ENCODE measurements around the gene PRKACG. TPM values are rescaled to one million over a fixed set of nuclear protein-coding genes. Genes with fewer than 3 reads are reported as not detected.
A peak's percentile ranks its signal among the peaks of the same experiment; 100 is the strongest.

Gene PRKACG
- polyA plus RNA-seq, 1 donor from 2014 or later: not detected

DNA sequence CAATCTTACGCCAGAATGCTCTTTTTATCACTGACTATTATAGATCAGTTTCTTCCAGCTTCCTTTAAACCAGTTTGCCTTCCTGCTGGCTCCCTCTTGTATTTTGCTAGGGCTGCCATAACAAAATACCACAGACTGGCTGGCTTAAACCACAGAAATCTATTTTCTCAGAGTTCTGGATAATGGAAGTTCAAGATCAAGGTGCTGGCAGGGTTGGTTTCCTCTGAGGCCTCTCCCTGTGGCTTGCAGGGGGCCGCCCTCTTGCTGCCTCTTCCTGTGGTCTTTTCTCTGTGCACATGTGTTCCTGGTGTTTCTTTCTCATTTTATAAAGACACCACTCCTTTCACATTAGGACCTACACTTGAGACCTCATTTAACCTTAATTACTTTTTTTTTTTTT, 14.8 kb upstream of the PRKACG start:
- Histone ChIP-seq H3K9me3 (ENCODE audit: low read length) (no peaks in the 10 kb centered on the region), H3K9ac (ENCODE audit: low read length) (no peak overlapping the region), H3K9me2 (ENCODE audit: insufficient read depth, low read length) (no peaks in the 10 kb centered on the region), H2AFZ (ENCODE audit: low read depth, low read length) (no peak overlapping the region), H3K4me2 (ENCODE audit: low read length) (no peak overlapping the region), H3K79me2 (replicated peaks; ENCODE audit: insufficient read depth, low read length) (no peaks in the 10 kb centered on the region), H4K20me1 (ENCODE audit: insufficient read depth) (no peaks in the 10 kb centered on the region), H3K27ac (ENCODE audit: low read length) (no peak overlapping the region), H3F3A (ENCODE audit: insufficient read depth, low read length, poor library complexity, severe bottlenecking) (no peaks in the 10 kb centered on the region), H3K36me3 (ENCODE audit: insufficient read depth, low read length) (no peaks in the 10 kb centered on the region), H3K27me3 (ENCODE audit: insufficient read depth, low read depth, low read length) (no peaks in the 10 kb centered on the region), H3K4me3 (ENCODE audit: low read length) (no peak overlapping the region)
- TF ChIP-seq, protein P1, sequence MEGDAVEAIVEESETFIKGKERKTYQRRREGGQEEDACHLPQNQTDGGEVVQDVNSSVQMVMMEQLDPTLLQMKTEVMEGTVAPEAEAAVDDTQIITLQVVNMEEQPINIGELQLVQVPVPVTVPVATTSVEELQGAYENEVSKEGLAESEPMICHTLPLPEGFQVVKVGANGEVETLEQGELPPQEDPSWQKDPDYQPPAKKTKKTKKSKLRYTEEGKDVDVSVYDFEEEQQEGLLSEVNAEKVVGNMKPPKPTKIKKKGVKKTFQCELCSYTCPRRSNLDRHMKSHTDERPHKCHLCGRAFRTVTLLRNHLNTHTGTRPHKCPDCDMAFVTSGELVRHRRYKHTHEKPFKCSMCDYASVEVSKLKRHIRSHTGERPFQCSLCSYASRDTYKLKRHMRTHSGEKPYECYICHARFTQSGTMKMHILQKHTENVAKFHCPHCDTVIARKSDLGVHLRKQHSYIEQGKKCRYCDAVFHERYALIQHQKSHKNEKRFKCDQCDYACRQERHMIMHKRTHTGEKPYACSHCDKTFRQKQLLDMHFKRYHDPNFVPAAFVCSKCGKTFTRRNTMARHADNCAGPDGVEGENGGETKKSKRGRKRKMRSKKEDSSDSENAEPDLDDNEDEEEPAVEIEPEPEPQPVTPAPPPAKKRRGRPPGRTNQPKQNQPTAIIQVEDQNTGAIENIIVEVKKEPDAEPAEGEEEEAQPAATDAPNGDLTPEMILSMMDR (IDR thresholded peaks at IDR 0.05; ENCODE audit: poor library complexity, severe bottlenecking): no peak
- TF ChIP-seq TAF1 (IDR thresholded peaks at IDR 0.05; ENCODE audit: low read depth) (no peak), MXI1 (conservative IDR thresholded peaks at IDR 0.05; ENCODE audit: poor library complexity, severe bottlenecking) (no peak), EP300 (conservative IDR thresholded peaks at IDR 0.05; ENCODE audit: poor library complexity, severe bottlenecking) (no peak), POLR2AphosphoS5 (IDR thresholded peaks at IDR 0.05) (no peak), RAD21 (conservative IDR thresholded peaks at IDR 0.05) (no peak)

DNA sequence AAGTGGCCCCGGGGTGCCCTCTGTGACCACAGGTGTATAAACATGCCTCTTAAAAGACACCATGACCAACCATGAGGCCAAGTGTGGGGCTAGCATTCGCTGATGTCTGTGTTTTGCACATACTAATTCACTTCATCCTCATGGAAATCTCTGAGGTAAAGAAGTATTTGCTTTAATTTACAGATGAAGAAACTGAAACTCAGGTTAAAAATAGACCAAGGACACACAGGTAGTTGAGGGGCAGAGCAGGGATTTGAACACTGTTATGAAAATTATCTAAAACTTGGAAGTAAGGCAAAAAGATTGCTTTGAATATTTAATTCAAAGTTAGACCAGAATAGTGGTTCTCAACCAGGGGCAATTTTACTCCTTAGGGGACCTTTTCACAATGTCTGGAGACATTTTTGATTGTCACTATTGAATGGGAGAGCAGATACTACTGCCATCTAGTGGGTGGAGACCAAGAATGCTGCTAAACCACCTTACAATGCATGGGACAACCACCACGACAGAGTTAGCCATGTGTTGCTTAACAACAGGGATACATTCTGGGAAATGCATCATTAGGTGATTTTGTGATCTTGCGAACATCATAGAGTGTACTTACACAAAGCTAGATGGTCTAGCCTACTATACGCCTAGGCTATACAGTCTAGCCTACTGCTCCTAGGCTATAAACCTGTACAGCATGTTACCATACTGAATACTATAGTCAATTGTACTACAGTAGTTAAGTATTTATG, 13.6 kb upstream of the PRKACG start:
- Histone ChIP-seq H3K27me3 (ENCODE audit: insufficient read depth, low read depth, low read length) (no peaks in the 10 kb centered on the region), H3K9me2 (ENCODE audit: insufficient read depth, low read length) (no peaks in the 10 kb centered on the region), H3K4me2 (ENCODE audit: low read length) (no peak overlapping the region), H3K9me3 (ENCODE audit: low read length) (no peaks in the 10 kb centered on the region), H3K27ac (ENCODE audit: low read length) (no peak overlapping the region), H3K36me3 (ENCODE audit: insufficient read depth, low read length) (no peaks in the 10 kb centered on the region), H3K79me2 (replicated peaks; ENCODE audit: insufficient read depth, low read length) (no peaks in the 10 kb centered on the region), H3K9ac (ENCODE audit: low read length) (no peak overlapping the region), H2AFZ (ENCODE audit: low read depth, low read length) (no peak overlapping the region), H4K20me1 (ENCODE audit: insufficient read depth) (no peaks in the 10 kb centered on the region), H3F3A (ENCODE audit: insufficient read depth, low read length, poor library complexity, severe bottlenecking) (no peaks in the 10 kb centered on the region), H3K4me3 (ENCODE audit: low read length) (no peak overlapping the region)
- TF ChIP-seq POLR2AphosphoS5 (IDR thresholded peaks at IDR 0.05) (no peak), TAF1 (IDR thresholded peaks at IDR 0.05; ENCODE audit: low read depth) (no peak), SMC3 (conservative IDR thresholded peaks at IDR 0.05; ENCODE audit: poor library complexity) (peak; percentile 87), EZH2 (IDR thresholded peaks at IDR 0.05; ENCODE audit: borderline replicate concordance, insufficient read depth, low read length, poor library complexity, severe bottlenecking) (no peak), RAD21 (conservative IDR thresholded peaks at IDR 0.05) (peak; percentile 83), MXI1 (conservative IDR thresholded peaks at IDR 0.05; ENCODE audit: poor library complexity, severe bottlenecking) (no peak), EP300 (conservative IDR thresholded peaks at IDR 0.05; ENCODE audit: poor library complexity, severe bottlenecking) (no peak)
- TF ChIP-seq, protein P2, sequence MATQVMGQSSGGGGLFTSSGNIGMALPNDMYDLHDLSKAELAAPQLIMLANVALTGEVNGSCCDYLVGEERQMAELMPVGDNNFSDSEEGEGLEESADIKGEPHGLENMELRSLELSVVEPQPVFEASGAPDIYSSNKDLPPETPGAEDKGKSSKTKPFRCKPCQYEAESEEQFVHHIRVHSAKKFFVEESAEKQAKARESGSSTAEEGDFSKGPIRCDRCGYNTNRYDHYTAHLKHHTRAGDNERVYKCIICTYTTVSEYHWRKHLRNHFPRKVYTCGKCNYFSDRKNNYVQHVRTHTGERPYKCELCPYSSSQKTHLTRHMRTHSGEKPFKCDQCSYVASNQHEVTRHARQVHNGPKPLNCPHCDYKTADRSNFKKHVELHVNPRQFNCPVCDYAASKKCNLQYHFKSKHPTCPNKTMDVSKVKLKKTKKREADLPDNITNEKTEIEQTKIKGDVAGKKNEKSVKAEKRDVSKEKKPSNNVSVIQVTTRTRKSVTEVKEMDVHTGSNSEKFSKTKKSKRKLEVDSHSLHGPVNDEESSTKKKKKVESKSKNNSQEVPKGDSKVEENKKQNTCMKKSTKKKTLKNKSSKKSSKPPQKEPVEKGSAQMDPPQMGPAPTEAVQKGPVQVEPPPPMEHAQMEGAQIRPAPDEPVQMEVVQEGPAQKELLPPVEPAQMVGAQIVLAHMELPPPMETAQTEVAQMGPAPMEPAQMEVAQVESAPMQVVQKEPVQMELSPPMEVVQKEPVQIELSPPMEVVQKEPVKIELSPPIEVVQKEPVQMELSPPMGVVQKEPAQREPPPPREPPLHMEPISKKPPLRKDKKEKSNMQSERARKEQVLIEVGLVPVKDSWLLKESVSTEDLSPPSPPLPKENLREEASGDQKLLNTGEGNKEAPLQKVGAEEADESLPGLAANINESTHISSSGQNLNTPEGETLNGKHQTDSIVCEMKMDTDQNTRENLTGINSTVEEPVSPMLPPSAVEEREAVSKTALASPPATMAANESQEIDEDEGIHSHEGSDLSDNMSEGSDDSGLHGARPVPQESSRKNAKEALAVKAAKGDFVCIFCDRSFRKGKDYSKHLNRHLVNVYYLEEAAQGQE (IDR thresholded peaks at IDR 0.05; ENCODE audit: borderline replicate concordance): no peak
- TF ChIP-seq, protein P1 (IDR thresholded peaks at IDR 0.05; ENCODE audit: poor library complexity, severe bottlenecking): peak; percentile 91

Data from neural cell (in vitro differentiated cells).